ENCODE measurements around the gene GATD1.
A peak's percentile ranks its signal among the peaks of the same experiment; 100 is the strongest.

GATD1 gene

GRCh38 chr11:811446-812245 lies 34.4 kb upstream of the GATD1 start:
- DNase-seq = no peak

- no peak for DNase-seq
Measured at GRCh38 chr11:810040-810567, 32.8 kb upstream of the GATD1 start.

DNA sequence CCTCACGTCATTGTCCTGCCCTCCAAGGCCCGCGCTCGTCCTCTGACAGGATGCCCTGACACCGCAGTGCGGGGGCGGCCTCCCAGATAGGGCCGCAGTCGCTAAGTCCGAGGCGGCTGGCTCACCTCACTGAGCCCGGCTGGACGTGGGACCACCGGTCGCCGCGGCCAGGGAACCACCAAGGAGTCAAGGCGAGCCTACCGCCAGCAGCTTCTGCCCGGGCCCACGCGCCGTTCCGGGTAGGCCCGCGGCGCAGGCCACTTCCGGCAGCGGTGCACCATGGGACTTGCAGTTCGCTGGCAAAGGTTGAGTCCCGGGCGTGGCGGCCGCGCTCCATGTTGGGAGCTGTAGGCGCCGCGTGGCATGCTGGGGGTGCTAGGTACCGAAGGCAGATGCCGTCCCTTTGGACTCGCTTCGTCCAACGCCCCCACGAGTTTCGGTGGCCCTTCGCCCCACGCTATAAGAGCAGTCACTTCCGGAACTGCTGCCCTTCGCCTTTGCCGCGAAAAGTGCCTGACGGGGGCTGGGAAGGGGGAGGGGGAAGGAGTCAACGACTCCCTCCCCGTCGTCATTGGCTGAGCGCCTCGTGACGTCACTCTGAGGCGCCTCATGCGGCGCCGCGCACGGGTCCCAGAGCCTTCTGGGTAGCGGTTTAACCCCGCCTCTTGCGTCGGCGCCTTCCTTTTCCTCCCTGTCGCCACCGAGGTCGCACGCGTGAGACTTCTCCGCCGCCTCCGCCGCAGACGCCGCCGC lies 32.2 kb upstream of the GATD1 start, which contains the start of gene RPLP2:
Gene RPLP2 (plus strand): TSS at position 681 of the 753 bp plus-strand sequence. CDS start 268 bp downstream, outside the sequence.
- DNase-seq = peak; percentile 87

GRCh38 chr11:808427-809286 lies 31.4 kb upstream of the GATD1 start:
- DNase-seq = no peak

DNA sequence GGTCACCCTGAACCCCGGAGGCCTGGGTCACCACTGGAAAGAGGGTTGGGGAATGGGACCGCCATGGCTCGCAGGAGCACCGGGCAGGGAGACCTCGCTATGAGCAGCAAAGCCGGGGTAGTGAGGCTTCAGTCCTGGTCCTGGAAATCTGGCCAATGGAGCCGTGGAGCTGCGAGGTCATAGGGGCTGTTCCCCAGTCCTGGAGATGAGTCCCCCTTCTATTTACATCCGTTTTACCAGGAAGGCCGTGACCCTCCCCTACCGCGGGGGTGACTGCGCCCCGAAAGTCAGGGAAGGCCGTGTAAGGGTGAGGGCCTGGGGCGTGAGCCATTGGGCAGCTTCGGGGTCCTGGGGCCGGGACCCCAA lies 27.3 kb upstream of the GATD1 start:
- no peak for DNase-seq

- DNase-seq = no peak
Measured at GRCh38 chr11:803770-804598, 26.7 kb upstream of the GATD1 start.

DNA sequence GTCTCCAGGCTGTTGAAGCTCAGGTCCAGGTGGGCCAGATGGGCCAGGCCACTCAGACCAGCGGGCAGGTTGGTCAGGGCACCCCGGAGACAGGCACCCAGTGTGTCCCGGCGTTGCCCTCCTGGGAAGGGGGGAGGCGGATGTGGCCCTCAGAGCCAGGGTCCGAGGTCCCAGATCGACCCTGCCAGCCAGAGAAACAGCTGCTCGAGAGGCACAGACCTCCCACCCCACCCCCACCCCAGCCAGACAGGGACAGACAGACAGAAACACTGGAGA lies 26.1 kb upstream of the GATD1 start:
- DNase-seq = no peak

DNA sequence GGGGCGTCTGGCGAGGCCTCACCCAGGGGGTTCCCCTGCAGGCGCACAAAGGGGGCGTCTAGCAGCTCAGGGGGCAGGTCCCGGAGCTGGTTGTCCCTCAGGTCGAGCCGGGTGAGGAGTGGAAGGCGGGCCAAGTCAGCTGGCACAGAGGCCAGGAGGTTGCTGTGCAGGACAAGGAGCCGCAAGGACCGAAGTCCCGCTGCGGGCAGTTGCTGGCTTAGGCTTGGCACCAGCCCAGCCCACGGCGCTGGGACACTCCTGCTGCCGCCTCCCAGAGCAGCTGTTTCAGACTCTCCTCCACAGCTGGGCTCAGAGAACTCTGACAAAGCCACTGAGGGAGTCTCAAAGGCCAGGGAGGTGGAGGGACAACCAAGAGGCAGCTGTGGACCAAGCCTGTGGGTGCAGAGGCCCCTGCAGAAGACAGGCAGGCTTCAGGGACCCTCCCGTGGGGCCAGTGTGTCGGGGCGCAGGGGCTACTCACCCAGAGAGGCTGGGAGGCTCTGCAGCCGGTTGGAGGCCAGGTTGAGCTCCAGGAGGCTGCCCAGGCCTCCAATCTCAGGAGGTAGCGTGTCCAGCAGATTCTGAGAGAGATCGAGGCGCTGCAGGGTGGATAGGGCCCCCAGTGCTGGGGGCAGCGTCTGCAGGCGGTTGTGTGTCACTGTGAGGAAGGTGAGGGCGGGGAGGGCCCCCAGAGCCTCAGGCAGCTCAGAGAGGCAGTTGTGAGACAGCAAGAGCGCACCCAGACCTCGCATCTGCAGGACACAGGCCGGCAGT lies 25.6 kb upstream of the GATD1 start:
- DNase-seq = no peak

DNA sequence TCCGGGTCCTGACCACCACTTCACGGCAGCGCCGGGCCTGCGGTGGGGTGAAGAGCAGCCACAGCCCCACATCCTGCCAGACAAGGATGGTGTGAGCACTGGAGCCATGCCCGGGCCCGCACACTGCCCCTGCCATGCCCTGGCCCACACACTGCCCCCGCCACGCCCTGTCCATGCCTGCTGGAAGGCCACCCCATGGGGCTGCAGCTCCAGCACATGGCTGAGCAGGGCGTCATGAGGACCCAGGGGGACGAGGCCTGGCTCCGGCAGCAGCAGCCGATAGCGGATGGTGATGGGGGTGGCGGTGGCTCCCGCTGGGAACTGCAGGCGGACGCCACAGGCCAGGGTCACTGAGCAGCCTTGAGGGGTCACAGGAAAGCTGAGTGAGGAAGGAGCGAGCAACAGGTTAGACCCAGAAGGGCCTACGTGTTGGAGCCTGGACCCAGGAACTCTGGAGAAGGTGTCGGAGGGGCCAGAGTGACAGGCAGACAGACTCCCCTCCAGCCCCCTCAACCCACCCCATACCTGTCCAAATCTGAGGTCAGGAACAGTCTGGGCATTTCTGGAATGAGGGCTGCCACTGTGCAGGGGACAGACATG lies 24.8 kb upstream of the GATD1 start:
- DNase-seq = no peak

DNA sequence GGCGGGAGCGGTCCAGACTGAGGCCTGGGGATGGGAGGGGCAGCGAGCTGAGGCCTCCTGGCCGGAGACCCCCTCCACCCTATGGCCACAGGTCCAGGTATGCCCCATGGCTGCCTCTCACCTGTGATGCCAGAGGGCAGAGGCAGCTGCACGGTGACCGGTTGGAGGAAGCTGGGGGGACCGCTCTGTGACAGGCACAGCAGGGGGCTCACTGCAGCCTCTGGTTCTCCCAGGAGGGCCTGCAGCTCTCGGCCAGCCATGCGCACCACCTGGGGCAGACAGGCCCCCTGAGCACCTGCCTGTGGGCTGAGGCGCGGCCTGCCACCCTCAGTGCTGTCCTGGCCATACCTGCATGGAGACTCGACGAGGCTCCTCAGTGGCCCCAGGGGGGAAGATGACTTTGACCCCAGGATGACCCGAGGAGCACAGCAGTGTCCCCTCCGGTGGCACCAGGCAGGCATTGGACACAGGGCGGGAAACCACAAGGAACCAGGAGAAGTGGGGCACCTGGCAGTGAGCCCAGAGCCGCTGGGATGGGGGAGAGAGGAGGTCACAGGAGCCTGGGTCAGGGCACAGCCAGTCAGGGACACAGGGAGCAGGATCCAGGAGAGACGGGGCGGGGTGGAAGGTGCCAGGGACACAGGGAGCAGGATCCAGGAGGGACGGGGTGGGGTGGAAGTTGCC lies 24.0 kb upstream of the GATD1 start:
- DNase-seq = no peak

- DNase-seq = no peak
Measured at GRCh38 chr11:800473-800872, 23.2 kb upstream of the GATD1 start.

GRCh38 chr11:799641-800316 lies 22.5 kb upstream of the GATD1 start:
- no peak for DNase-seq

DNA sequence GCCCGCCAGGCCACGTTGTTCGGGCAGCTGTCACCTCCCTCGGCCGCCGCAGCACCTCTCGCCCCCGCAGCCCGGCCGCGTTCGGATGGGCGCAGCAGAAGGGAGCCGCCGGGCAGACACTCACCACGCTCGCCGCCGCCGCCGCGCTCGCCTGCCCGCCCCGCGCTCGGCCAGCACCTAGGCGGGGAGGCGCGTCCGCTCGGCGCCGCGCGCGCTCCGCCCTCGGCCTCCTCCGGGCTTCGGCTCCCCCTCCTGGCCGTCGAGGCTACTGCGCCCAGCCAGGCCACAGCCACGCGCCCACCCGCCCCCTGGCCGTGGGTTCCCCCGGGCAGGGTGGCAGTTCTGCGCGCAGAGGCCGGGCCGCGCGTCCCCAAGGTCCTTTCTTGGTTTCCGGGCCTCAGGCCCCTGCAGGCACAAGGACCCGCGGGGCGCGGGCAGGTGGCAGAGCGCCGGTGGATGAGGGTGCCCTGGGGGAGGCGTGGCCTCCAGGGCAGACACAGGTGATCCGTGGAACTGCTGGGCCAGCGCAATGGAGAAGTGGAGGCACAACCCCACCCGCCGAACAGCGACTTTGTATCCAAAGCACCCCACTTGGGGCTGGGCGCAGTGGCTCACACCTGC lies 20.9 kb upstream of the GATD1 start, which contains the start of gene SLC25A22:
Gene SLC25A22 (minus strand): TSS at position 189 of the 621 bp plus-strand sequence. CDS start 3,275 bp downstream, outside the sequence.
- DNase-seq = peak; percentile 83

DNA sequence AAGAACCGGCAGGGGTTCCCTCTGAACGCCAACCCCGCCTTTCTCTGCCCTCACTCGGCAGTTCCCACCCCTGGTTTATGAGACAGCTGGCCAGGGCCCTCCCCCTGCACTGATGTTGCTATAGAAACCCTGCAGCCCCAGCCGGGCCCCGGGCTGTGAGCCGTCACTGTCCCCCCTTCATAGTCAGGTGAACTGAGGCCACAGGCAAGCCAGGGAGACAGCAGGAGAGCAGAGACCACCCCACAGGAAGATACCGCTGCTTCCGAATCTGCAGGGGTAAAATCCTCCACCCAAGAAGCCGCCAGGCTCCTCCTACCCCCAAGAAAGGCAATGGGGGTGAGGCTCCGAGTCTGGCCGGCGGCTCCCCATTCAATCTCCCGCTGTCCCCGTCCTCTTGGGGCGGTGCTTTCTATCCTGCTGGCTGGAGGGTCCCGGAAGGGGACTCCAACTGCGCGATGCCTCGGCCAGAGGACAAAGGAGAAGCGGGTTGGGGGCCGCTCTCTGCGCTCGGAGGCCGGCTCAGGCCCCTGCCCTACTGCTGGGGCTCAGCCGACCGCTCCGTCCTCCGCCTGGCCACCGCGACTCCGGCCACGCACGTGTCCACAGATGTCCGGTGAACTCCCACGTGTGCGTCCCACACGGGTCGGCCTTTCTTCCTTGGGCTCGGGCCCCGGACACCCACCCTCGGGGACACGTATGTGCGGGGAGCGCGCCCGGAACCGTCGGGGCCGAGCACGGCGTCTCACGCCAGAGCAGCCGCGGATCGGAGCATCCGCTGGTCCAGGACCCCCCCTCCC lies 20.2 kb upstream of the GATD1 start:
- DNase-seq = peak; percentile 83

GRCh38 chr11:796565-797295 lies 19.4 kb upstream of the GATD1 start:
- no peak for DNase-seq

GRCh38 chr11:795634-796564 lies 18.6 kb upstream of the GATD1 start:
- peak; percentile 81 for DNase-seq

Data from amniotic stem cell (primary cell).